Body of pancreas (tissue), 4 donors: ENCODE measurements around the gene AREL1.

Source experiments
- POLR2A ChIP-seq, 3 donors: fragments of 450-650 bp; IDR thresholded peaks; one replicate each; pipeline ENCODE4 v1.6.1; 2016; ENCODE audit warnings: antibody characterized with exemption in 3 of 3, mild to moderate bottlenecking in 2 of 3
- TF ChIP-seq, protein P1 (sequence below), 7 experiments: fragments of 450-650 bp in 4 of 7; fragments of 200-600 bp in 3 of 7; sonication (generic) in 3 of 7; IDR thresholded peaks; one replicate each; pipeline ENCODE4 v1.5.1; 2016 to 2019; ENCODE audit warnings: antibody characterized with exemption in 7 of 7

DNA sequence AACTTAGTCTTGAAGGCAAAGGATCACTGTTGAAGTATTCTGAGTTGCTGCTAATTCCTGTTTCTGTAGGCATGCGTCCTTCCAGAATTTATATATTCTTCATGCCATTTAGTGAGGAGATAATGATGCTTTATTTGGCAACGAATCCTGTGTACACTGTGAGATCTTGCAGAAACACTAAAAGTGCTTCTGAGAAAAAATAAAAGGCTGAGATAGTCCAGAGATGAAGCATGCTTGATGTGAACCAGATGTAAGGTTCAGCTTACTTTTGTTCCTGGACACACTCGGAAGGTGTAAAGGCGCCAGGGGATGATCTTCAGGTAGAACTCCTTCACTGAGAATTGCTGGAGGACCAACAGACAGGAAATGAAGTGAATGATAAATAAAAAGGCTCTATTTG lies 39.1 kb downstream of the AREL1 start:
- TF ChIP-seq, protein P1, sequence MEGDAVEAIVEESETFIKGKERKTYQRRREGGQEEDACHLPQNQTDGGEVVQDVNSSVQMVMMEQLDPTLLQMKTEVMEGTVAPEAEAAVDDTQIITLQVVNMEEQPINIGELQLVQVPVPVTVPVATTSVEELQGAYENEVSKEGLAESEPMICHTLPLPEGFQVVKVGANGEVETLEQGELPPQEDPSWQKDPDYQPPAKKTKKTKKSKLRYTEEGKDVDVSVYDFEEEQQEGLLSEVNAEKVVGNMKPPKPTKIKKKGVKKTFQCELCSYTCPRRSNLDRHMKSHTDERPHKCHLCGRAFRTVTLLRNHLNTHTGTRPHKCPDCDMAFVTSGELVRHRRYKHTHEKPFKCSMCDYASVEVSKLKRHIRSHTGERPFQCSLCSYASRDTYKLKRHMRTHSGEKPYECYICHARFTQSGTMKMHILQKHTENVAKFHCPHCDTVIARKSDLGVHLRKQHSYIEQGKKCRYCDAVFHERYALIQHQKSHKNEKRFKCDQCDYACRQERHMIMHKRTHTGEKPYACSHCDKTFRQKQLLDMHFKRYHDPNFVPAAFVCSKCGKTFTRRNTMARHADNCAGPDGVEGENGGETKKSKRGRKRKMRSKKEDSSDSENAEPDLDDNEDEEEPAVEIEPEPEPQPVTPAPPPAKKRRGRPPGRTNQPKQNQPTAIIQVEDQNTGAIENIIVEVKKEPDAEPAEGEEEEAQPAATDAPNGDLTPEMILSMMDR (IDR thresholded peaks at IDR 0.05): no peak
- TF ChIP-seq POLR2A (IDR thresholded peaks at IDR 0.05): no peak
